Muscle layer of duodenum (tissue), 2 donors: ENCODE data around the gene DIRAS1.
A peak's percentile ranks its signal among the peaks of the same experiment; 100 is the strongest.

Experiments used
- H3K27ac ChIP-seq: one replicate; pipeline ENCODE4 v1.7.0; 2013; ENCODE audit warnings: mild to moderate bottlenecking, low read length
- H3K27me3 ChIP-seq: one replicate; pipeline ENCODE4 v1.7.0; 2013; ENCODE audit warnings: low read depth, mild to moderate bottlenecking, control low read depth, low read length
- H3K36me3 ChIP-seq, 2 donors: one replicate each; pipeline ENCODE4 v1.7.0; 2013; ENCODE audit warnings: low read length in 2 of 2, control low read depth in 1 of 2, mild to moderate bottlenecking in 1 of 2; ENCODE audit not compliant: insufficient read depth in 2 of 2, control insufficient read depth in 1 of 2
- H3K4me1 ChIP-seq, 2 donors: one replicate each; pipeline ENCODE4 v1.7.0; 2013; ENCODE audit warnings: low read length in 2 of 2, mild to moderate bottlenecking in 2 of 2, control low read depth in 1 of 2, moderate library complexity in 1 of 2; ENCODE audit not compliant: insufficient read depth in 2 of 2, control insufficient read depth in 1 of 2
- H3K4me3 ChIP-seq, 2 donors: one replicate each; pipeline ENCODE4 v1.7.0; 2013; ENCODE audit warnings: low read length in 2 of 2, low read depth in 1 of 2, mild to moderate bottlenecking in 1 of 2
- H3K9me3 ChIP-seq, 2 donors: one replicate each; pipeline ENCODE4 v1.7.0; 2013; ENCODE audit warnings: low read length in 2 of 2, control low read depth in 1 of 2, mild to moderate bottlenecking in 1 of 2; ENCODE audit not compliant: control insufficient read depth in 1 of 2
- donor health status: healthy.

DIRAS1 gene

DNA sequence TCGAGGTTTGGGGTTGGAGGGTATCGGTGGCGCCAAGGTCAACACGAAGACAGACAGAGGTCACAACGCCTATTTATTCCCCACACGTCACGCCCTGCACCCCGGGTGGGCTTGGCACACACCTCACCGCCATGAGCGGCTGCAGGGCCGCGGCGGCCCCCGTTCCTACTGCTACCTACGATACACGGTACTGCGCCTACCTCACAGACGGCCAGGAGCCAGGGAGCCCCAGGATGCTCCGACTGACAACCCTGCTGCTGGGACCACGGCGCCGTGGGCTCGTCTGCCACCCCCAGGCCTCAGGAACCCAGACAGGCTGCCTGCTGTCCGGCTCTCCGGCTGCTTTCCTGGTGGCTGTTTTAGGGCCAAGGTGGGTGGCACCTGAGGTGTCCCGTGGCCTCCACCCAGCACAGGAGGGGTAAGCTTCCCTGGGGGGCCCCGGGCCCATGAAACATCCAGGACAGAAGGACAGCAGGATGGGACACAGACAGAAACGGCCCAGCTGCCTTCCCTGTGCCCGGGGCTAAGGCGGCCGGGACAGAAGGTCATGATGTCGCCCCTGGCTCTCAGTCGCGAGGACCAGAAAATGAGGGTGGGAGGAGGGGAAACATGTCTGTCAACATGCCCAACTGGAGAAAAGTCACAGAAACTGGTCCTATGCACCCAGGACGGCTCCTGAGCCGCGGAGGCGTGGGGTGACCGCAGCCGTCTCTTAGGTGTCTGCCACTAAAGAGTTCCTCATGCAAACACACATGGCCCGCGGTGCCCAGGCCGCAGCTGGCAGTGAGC is 33.7 kb upstream of the DIRAS1 start:
- peaks cover 21 to 57% of the 10 kb centered on the region in 2 donors for H3K36me3 ChIP-seq
- no peaks in the 10 kb centered on the region for H3K27me3 ChIP-seq
- no peak overlapping the region for H3K4me3 ChIP-seq
- H3K27ac ChIP-seq, result no peak overlapping the region
- H3K9me3 ChIP-seq, result no peaks in the 10 kb centered on the region
- no peaks in the 10 kb centered on the region for H3K4me1 ChIP-seq

DNA sequence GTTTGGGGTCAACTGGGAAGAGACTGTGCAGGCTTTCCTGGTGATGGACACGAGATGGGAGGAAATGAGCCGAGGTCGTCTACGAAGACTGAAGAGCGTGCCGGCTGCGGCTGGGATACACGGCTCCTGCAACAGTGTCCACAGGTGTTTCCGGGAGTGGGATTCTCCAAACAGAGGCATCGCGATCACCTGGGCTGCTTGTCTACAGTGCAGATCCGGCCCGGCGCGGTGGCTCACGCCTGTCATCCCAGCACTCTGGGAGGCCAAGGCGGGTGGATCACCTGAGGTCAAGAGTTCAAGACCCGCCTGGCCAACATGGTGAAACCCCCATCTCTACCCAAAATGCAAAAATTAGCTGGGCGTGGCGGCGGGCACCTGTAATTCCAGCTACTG is 30.3 kb upstream of the DIRAS1 start:
- no peaks in the 10 kb centered on the region for H3K9me3 ChIP-seq

DNA sequence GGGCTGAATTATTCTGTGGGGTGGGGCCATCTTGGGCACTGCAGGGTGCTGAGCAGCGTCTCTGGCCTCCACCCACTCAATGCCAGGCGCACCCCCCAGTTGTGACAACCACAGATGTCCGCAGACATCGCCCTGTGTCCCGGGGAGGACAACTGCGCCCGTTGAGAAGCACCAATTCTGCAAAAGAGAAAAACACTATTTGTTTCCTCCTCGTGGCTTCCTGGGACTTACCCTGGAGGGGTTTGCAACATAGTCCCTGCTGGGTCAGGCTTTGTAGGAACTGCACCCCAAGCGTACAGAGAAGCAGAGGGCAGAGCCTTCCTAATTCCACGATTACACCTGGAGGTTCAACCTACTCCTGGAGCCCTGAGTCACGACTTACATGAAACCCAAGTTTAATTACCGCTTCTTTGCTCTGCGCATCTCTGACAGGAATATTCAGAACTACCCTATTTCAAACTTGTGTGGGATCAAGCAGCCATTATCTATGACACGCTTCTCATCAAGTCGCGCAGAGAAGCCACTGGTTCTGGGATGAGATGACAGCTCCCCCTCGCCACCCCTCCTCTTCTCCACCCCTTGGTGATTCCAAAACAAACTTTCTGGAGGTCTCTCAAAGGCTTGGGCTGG is 29.8 kb upstream of the DIRAS1 start:
- Histone ChIP-seq H3K9me3 (no peaks in the 10 kb centered on the region), H3K4me3 (no peak overlapping the region), H3K4me1 (peaks cover 0 to 3% of the 10 kb centered on the region in 2 donors), H3K36me3 (peaks cover 13 to 23% of the 10 kb centered on the region in 2 donors), H3K27ac (no peak overlapping the region), H3K27me3 (no peaks in the 10 kb centered on the region)

More for the DNA sequence above, 30.3 kb upstream of the DIRAS1 start:
- H3K27ac ChIP-seq, result no peak overlapping the region
- H3K4me1 ChIP-seq, result peaks cover 0 to 3% of the 10 kb centered on the region in 2 donors
- H3K27me3 ChIP-seq, result no peaks in the 10 kb centered on the region
- H3K36me3 ChIP-seq, result peaks cover 14 to 25% of the 10 kb centered on the region in 2 donors
- H3K4me3 ChIP-seq, result no peak overlapping the region

DNA sequence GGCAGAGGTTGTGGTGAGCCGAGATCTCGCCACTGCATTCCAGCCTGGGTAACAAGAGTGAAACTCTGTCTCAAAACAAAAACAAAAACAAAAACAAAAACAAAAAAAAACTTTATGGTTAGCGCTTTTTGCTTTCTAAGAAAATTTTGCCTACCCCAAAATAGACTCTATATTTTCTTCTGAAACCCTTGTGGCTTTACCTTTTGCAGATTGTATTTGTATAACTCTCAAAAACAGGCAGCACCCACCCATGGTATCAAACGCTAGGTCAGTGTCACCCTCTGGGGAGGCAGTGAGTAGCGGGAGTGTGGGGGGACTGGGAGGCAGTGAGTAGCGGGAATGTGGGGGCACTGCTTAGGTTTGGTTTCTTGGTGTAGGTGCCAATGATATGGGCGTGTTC is 26.2 kb upstream of the DIRAS1 start:
- Histone ChIP-seq H3K36me3 (no peaks in the 10 kb centered on the region), H3K9me3 (no peaks in the 10 kb centered on the region), H3K4me1 (peaks cover 0 to 3% of the 10 kb centered on the region in 2 donors), H3K4me3 (no peak overlapping the region), H3K27me3 (no peaks in the 10 kb centered on the region), H3K27ac (no peak overlapping the region)

DNA sequence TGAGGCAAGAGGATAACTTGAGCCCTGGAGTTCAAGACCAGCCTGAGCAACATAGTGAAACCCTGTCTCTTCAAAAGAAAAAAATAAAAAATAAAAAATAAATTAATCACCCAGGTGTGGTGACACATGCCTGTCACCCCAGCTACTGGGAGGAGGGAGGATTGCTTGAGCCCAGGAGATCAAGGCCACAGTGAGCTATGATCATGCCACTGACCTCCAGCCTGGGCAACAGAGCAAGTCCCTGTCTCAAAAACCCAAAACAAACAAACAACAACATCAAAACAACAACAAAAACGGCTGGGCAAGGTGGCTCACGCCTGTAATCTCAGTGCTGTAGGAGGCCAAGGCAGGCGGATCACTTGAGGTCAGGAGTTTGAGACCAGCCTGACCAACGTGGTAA is 22.9 kb upstream of the DIRAS1 start:
- H3K27me3 ChIP-seq, result no peaks in the 10 kb centered on the region
- peaks cover 0 to 7% of the 10 kb centered on the region in 2 donors for H3K4me1 ChIP-seq
- no peak overlapping the region for H3K27ac ChIP-seq
- no peaks in the 10 kb centered on the region for H3K9me3 ChIP-seq
- H3K36me3 ChIP-seq, result no peaks in the 10 kb centered on the region
- H3K4me3 ChIP-seq, result no peak overlapping the region

DNA sequence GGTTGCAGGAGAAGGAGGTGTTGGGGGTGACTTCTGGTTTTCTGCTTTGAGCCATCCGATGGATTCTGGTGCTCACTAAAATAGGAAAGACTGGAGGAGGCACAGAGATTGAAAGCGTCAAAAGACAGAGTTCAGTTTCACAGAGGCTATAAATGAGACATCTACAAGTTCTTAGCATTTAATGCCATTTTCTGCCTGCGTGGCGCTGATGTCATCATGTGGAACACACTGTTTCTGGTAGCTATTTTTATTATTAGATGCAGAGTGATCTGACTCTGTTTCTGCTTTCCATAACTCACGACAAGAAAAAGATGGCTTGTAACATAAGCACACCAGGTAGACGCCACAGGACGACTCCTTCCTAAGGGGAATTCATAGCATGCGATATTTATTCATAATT is 21.9 kb upstream of the DIRAS1 start:
- peaks cover 0 to 13% of the 10 kb centered on the region in 2 donors for H3K4me1 ChIP-seq
- H3K27ac ChIP-seq, result no peak overlapping the region

DNA sequence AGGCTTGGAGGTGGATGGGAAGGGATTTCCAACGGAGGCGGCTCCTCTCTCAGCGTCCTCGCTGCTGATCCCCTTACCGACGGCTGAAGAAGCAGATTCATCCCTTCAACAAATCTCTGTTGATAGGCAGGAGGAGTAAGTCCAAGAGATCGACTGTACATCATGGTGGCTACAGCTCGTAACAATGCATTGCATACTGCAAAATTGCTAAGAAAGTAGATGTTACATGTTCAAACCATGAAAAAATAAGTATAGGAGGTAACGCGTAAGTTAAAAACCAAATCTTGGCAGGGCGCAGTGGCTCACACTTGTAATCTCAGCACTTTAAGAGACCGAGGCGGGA is 19.1 kb upstream of the DIRAS1 start:
- Histone ChIP-seq H3K27me3 (no peaks in the 10 kb centered on the region), H3K36me3 (peaks cover 0 to 19% of the 10 kb centered on the region in 2 donors), H3K4me3 (peak overlapping the region in 1 of 2 donors; percentile 95), H3K9me3 (no peaks in the 10 kb centered on the region), H3K27ac (no peak overlapping the region), H3K4me1 (peaks cover 0 to 13% of the 10 kb centered on the region in 2 donors)

More for the DNA sequence above, 21.9 kb upstream of the DIRAS1 start:
- Histone ChIP-seq H3K27me3 (no peaks in the 10 kb centered on the region), H3K36me3 (no peaks in the 10 kb centered on the region), H3K4me3 (no peak overlapping the region), H3K9me3 (no peaks in the 10 kb centered on the region)

DNA sequence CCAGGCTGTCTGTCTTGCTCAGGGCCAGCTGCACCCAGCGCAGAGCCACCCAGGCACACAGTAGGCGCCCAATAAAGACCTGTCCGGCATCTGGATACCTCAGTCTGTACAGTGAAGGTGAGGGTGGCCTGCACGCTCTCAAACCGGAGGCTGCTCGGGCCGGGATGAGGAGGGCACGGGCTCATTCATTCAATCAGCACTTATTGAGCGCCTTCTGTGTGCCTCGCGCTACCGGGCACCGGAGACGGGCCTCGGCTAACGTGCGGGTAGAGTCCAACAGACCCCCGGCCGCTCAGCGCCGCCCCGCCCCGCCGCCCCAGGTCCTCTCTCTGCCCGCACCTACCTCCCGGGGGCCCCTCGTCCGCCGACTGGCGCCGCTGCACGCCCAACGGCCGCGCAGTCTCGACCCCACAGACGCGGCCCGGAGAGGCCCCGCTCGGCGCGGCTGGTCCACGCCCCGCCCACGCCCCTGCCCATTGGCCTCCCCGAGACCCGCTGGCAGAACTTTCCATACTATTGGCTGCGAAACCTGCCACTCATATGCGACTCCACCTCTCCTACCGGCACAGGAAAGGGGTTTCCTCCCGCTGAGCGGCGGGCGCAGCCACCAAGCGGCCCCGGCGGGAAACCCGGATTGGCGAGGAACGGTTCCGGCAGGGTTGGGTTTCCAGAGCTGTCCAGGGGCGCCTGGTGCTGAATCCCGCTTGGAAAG is 18.6 kb upstream of the DIRAS1 start, which contains the start of gene SLC39A3:
Gene SLC39A3, minus strand, starts transcription at position 416 of the 712 bp plus-strand sequence. CDS start 2,760 bp downstream, outside the sequence.
- H3K4me1 ChIP-seq, result peaks cover 0 to 13% of the 10 kb centered on the region in 2 donors
- no peaks in the 10 kb centered on the region for H3K27me3 ChIP-seq
- no peaks in the 10 kb centered on the region for H3K9me3 ChIP-seq
- H3K36me3 ChIP-seq, result peaks cover 4 to 25% of the 10 kb centered on the region in 2 donors
- peak within 1 kb of the TSS; percentile 76 to 95 for H3K4me3 ChIP-seq
- no peak within 1 kb of the TSS for H3K27ac ChIP-seq

DNA sequence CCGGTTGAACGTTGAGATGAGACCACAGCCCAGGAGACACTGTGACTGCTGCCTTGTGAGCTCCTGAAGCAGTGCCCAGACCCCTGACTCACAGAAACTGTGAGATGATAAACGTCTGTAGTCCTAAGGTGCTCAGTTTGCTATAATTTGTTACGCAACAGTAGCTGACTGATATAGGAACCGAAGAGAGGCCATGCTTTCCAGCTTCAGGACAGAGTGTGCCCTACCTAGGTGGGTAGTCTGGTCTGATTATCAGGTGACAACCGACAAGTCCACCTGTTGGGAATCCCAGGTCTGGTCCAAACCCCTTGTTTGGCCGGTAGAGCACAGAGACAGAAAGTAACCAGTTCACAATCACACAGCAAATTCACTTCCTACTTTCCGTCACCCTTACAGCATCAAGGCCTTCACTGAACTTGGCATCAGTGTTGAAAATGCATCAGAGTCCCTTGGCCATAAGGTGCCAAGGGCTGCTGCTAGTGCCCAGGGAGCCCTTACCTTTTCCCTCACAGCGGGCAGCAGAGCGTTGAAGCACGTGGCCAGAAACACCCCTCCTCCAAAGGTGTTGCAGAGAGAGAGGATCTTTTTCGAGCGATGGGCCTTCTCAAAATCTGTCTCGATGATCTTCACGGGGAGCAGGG is 15.5 kb upstream of the DIRAS1 start:
- H3K4me1 ChIP-seq, result peaks cover 0 to 13% of the 10 kb centered on the region in 2 donors
- H3K36me3 ChIP-seq, result peaks cover 4 to 49% of the 10 kb centered on the region in 2 donors
- no peak overlapping the region for H3K4me3 ChIP-seq
- H3K27me3 ChIP-seq, result no peaks in the 10 kb centered on the region
- no peak overlapping the region for H3K27ac ChIP-seq
- H3K9me3 ChIP-seq, result no peaks in the 10 kb centered on the region

DNA sequence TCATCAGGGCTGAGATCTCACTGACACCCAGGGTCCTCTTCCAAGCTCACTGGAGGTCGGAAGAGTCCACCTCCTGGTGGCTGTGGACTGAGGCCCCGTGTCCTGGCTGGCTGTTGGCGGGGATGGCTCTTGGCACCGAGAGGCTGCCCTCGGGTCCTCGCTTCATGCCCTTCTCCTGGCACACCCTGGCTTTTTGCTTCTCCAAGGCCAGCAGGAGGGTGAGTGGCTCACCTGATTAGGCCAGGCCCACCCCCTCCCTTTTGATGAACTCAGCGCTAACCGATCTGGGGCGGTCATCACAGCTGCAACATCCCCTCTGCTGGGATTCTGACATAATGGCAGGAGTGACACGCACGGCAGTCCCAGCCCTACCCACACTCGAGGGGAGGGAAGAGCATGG is 14.2 kb upstream of the DIRAS1 start:
- Histone ChIP-seq H3K4me1 (peaks cover 0 to 13% of the 10 kb centered on the region in 2 donors), H3K9me3 (no peaks in the 10 kb centered on the region), H3K36me3 (peaks cover 4 to 51% of the 10 kb centered on the region in 2 donors), H3K27ac (no peak overlapping the region), H3K4me3 (no peak overlapping the region), H3K27me3 (no peaks in the 10 kb centered on the region)
